BE2C (cell line): Measurements from ENCODE around the gene LDHB.
"Not testable (repeated sequence)": the region's sequence is repeated elsewhere in the genome, so short reads cannot be mapped to it uniquely, and the experiment has no call there.

ENCODE experiments used
- DNase-seq: peaks from one replicate; pipeline ENCODE4 v3.0.0-alpha.2; 2020
- H3K27me3 ChIP-seq: fragments of 250-450 bp; sonication (Bioruptor Pico); 2 replicates; pipeline ENCODE4 v1.5.1; 2020; ENCODE audit warnings: mild to moderate bottlenecking
- H3K36me3 ChIP-seq: fragments of 250-450 bp; sonication (Bioruptor Pico); 2 replicates; pipeline ENCODE4 v1.5.1; 2020; ENCODE audit warnings: mild to moderate bottlenecking
- H3K4me1 ChIP-seq: fragments of 250-450 bp; sonication (Bioruptor Pico); 2 replicates; pipeline ENCODE4 v1.5.1; 2020
- H3K4me3 ChIP-seq: 2 replicates; pipeline ENCODE4 v1.5.1; 2011; ENCODE audit warnings: low read depth, low read length
- H3K9me3 ChIP-seq: fragments of 250-450 bp; sonication (Bioruptor Pico); 2 replicates; pipeline ENCODE4 v1.5.1; 2020
- CTCF ChIP-seq: IDR thresholded peaks from 2 replicates; pipeline ENCODE4 v1.5.1; 2012; ENCODE audit warnings: mild to moderate bottlenecking, low read depth, low read length

LDHB gene

GRCh38 chr12:21672146-21672545 is 14.5 kb upstream of the LDHB start:
- Histone ChIP-seq H3K4me3 (no peak overlapping the region), H3K9me3 (no peaks in the 10 kb centered on the region), H3K36me3 (no peaks in the 10 kb centered on the region), H3K4me1 (no peaks in the 10 kb centered on the region), H3K27me3 (peaks cover 6% of the 10 kb centered on the region)
- no peak for TF ChIP-seq CTCF
- no peak for DNase-seq

GRCh38 chr12:21666722-21667121 is 9.1 kb upstream of the LDHB start:
- Histone ChIP-seq H3K4me3 (no peak overlapping the region), H3K27me3 (peaks cover 6% of the 10 kb centered on the region), H3K9me3 (no peaks in the 10 kb centered on the region), H3K4me1 (no peaks in the 10 kb centered on the region), H3K36me3 (no peaks in the 10 kb centered on the region)
- TF ChIP-seq CTCF: no peak
- DNase-seq: no peak

DNA sequence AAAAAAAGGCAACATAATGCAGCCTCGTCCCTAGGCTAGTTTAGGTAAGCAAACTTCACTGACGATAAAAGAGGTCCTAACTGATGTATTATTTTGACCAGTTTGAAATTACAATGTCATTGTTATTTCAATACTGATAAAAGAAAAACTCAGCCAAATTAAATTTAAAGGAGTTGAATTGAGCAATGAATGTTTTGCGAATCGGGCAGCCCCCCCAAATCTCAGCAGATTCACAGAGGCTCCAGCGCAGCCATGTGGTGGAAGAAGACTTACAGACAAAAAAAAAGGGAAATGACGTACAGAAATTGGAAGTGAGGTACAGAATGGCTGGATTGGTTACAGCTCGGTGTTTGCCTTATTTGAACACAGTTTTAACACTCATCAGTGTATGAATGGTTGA is 8.2 kb upstream of the LDHB start:
- TF ChIP-seq CTCF: no peak
- peaks cover 3% of the 10 kb centered on the region for H3K27me3 ChIP-seq
- no peak for DNase-seq
- H3K4me3 ChIP-seq: no peak overlapping the region
- H3K36me3 ChIP-seq: no peaks in the 10 kb centered on the region
- no peaks in the 10 kb centered on the region for H3K4me1 ChIP-seq
- no peaks in the 10 kb centered on the region for H3K9me3 ChIP-seq

DNA sequence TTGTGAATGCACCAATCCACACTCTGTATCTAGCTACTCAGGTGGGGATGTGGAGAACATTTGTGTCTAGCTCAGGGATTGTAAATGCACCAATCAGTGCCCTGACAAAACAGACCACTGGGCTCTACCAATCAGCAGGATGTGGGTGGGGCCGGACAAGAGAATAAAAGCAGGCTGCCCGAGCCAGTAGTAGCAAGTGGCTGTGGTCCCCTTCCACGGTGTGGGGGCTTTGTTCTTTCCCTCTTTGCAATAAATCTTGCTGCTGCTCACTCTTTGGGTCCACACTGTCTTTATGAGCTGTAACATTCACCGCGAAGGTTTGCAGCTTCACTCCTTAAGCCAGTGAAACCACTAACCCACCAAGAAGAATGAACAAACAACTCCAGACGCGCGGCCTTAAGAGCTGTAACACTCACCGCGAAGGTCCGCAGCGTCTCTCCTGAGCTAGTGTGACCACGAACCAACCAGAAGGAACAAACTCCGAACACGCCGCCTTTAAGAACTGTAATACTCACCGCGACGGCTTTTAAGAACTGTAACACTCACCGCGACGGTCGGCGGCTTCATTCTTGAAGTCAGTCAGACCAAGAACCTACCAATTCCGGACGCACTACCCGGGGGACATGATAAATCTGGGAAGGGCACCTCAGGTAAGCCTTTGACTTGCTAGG is 4.6 kb upstream of the LDHB start:
- 0 out of 2 replicates have a peak, but pooled peaks cover 3% of the 10 kb centered on the region for H3K36me3 ChIP-seq
- no peak overlapping the region for H3K4me3 ChIP-seq
- H3K9me3 ChIP-seq: no peaks in the 10 kb centered on the region; the same call in 1 of the 2 replicates
- H3K4me1 ChIP-seq: no peaks in the 10 kb centered on the region
- no peak for TF ChIP-seq CTCF
- no peaks in the 10 kb centered on the region; the same call in 1 of the 2 replicates for H3K27me3 ChIP-seq
- DNase-seq: no peak

GRCh38 chr12:21661396-21662093 is 3.9 kb upstream of the LDHB start:
- H3K9me3 ChIP-seq, H3K4me1 ChIP-seq, DNase-seq, H3K27me3 ChIP-seq, H3K36me3 ChIP-seq, H3K4me3 ChIP-seq: not testable (repeated sequence)

- peak; percentile 43 for TF ChIP-seq CTCF
- no peak overlapping the region for H3K4me3 ChIP-seq
- no peaks in the 10 kb centered on the region; the same call in 1 of the 2 replicates for H3K4me1 ChIP-seq
- H3K27me3 ChIP-seq: no peaks in the 10 kb centered on the region
- no peak for DNase-seq
- no peaks in the 10 kb centered on the region; the same call in 1 of the 2 replicates for H3K9me3 ChIP-seq
- peaks cover 27% of the 10 kb centered on the region for H3K36me3 ChIP-seq
Measured at GRCh38 chr12:21659383-21659782, 1.7 kb upstream of the LDHB start.
